ENCODE measurements around the gene CCDC12.

The CCDC12 gene

GRCh38 chr3:46934498-46935167, 41.9 kb downstream of the CCDC12 start:
- Histone ChIP-seq H3K27me3 (ENCODE audit: insufficient read depth, low read depth) (no peaks in the 10 kb centered on the region), H3K27ac (no peak overlapping the region), H3K9ac (no peak overlapping the region), H2AFZ (ENCODE audit: low read depth) (no peak overlapping the region), H3K79me2 (ENCODE audit: insufficient read depth, low read depth) (peaks cover 6% of the 10 kb centered on the region; the same call in 1 of the 2 replicates), H3K4me3 (IDR thresholded peaks at IDR 0.05; ENCODE audit: insufficient read depth, low read depth, low read length) (no peak overlapping the region), H3K4me2 (no peak overlapping the region), H3K36me3 (ENCODE audit: insufficient read depth) (no peaks in the 10 kb centered on the region), H3K4me1 (ENCODE audit: low read depth, poor library complexity, severe bottlenecking) (peaks cover 20% of the 10 kb centered on the region), H4K20me1 (ENCODE audit: insufficient read depth) (no peaks in the 10 kb centered on the region)
- no peak for TF ChIP-seq CTCF (conservative IDR thresholded peaks at IDR 0.05; ENCODE audit: low read depth, low read length)

- H3K4me1 ChIP-seq (ENCODE audit: low read depth, poor library complexity, severe bottlenecking): peaks cover 21% of the 10 kb centered on the region
- no peak overlapping the region for H3K4me2 ChIP-seq
- no peaks in the 10 kb centered on the region for H3K36me3 ChIP-seq (ENCODE audit: insufficient read depth)
- TF ChIP-seq CTCF (conservative IDR thresholded peaks at IDR 0.05; ENCODE audit: low read depth, low read length): no peak
- no peak overlapping the region for H3K9ac ChIP-seq
- no peaks in the 10 kb centered on the region for H4K20me1 ChIP-seq (ENCODE audit: insufficient read depth)
- no peak overlapping the region for H3K27ac ChIP-seq
- H3K79me2 ChIP-seq (ENCODE audit: insufficient read depth, low read depth): peaks cover 6% of the 10 kb centered on the region; the same call in 1 of the 2 replicates
- H3K4me3 ChIP-seq (IDR thresholded peaks at IDR 0.05; ENCODE audit: insufficient read depth, low read depth, low read length): no peak overlapping the region
- H2AFZ ChIP-seq (ENCODE audit: low read depth): no peak overlapping the region
- H3K27me3 ChIP-seq (ENCODE audit: insufficient read depth, low read depth): no peaks in the 10 kb centered on the region
Observed at GRCh38 chr3:46934072-46934471, 42.5 kb downstream of the CCDC12 start.

GRCh38 chr3:46933261-46933660, 43.3 kb downstream of the CCDC12 start:
- no peaks in the 10 kb centered on the region for H4K20me1 ChIP-seq (ENCODE audit: insufficient read depth)
- no peak overlapping the region for H2AFZ ChIP-seq (ENCODE audit: low read depth)
- H3K9ac ChIP-seq: no peak overlapping the region
- no peak for TF ChIP-seq CTCF (conservative IDR thresholded peaks at IDR 0.05; ENCODE audit: low read depth, low read length)
- H3K79me2 ChIP-seq (ENCODE audit: insufficient read depth, low read depth): peaks cover 6% of the 10 kb centered on the region; the same call in 1 of the 2 replicates
- H3K4me1 ChIP-seq (ENCODE audit: low read depth, poor library complexity, severe bottlenecking): peaks cover 29% of the 10 kb centered on the region
- no peaks in the 10 kb centered on the region for H3K36me3 ChIP-seq (ENCODE audit: insufficient read depth)
- H3K4me3 ChIP-seq (IDR thresholded peaks at IDR 0.05; ENCODE audit: insufficient read depth, low read depth, low read length): no peak overlapping the region
- H3K4me2 ChIP-seq: no peak overlapping the region
- H3K27ac ChIP-seq: no peak overlapping the region
- no peaks in the 10 kb centered on the region for H3K27me3 ChIP-seq (ENCODE audit: insufficient read depth, low read depth)

- H3K9ac ChIP-seq: no peak overlapping the region
- H3K4me3 ChIP-seq (IDR thresholded peaks at IDR 0.05; ENCODE audit: insufficient read depth, low read depth, low read length): no peak overlapping the region
- no peak overlapping the region for H2AFZ ChIP-seq (ENCODE audit: low read depth)
- no peak overlapping the region for H3K27ac ChIP-seq
- no peak for TF ChIP-seq CTCF (conservative IDR thresholded peaks at IDR 0.05; ENCODE audit: low read depth, low read length)
- peaks cover 6% of the 10 kb centered on the region; the same call in 1 of the 2 replicates for H3K79me2 ChIP-seq (ENCODE audit: insufficient read depth, low read depth)
- no peaks in the 10 kb centered on the region for H4K20me1 ChIP-seq (ENCODE audit: insufficient read depth)
- no peaks in the 10 kb centered on the region for H3K27me3 ChIP-seq (ENCODE audit: insufficient read depth, low read depth)
- peaks cover 36% of the 10 kb centered on the region for H3K4me1 ChIP-seq (ENCODE audit: low read depth, poor library complexity, severe bottlenecking)
- H3K4me2 ChIP-seq: no peak overlapping the region
- no peaks in the 10 kb centered on the region for H3K36me3 ChIP-seq (ENCODE audit: insufficient read depth)
Observed at GRCh38 chr3:46932455-46933225, 43.9 kb downstream of the CCDC12 start.
